Gastrocnemius medialis (tissue), 4 donors: ENCODE measurements around the gene SLC11A2.

Experiments used
- CTCF ChIP-seq, 5 experiments: fragments of 450-650 bp in 3 of 5; fragments of 200-600 bp in 2 of 5; sonication (generic) in 2 of 5; IDR thresholded peaks in 4 of 5; conservative IDR thresholded peaks in 1 of 5; 1 replicate in 4 of 5; 2 replicates in 1 of 5; pipeline ENCODE4 v1.5.1; 2016 to 2019; ENCODE audit warnings: antibody characterized with exemption in 5 of 5, mild to moderate bottlenecking in 3 of 5, moderate library complexity in 3 of 5
- POLR2A ChIP-seq, 2 donors: fragments of 450-650 bp; IDR thresholded peaks; one replicate each; pipeline ENCODE4 v1.6.1; 2017; ENCODE audit warnings: antibody characterized with exemption in 2 of 2, mild to moderate bottlenecking in 2 of 2, moderate library complexity in 2 of 2

- no peak for TF ChIP-seq POLR2A (IDR thresholded peaks at IDR 0.05)
- no peak for TF ChIP-seq CTCF (IDR thresholded peaks at IDR 0.05 in 4 of 5, conservative IDR thresholded peaks at IDR 0.05 in 1 of 5)
Observed at GRCh38 chr12:51027342-51027835, 1.2 kb upstream of the SLC11A2 start.
